Astrocyte (in vitro differentiated cells and primary cell): ENCODE measurements around the gene IGF2R. TPM values are rescaled to one million over a fixed set of nuclear protein-coding genes. Genes with fewer than 3 reads are reported as not detected.

ENCODE experiments used
- DNase-seq: peaks from one replicate; pipeline ENCODE4 v3.0.0-alpha.2; 2010; ENCODE audit warnings: low read depth
- FAIRE-seq: peaks from 2 replicates; lab custom pipeline; 2011; peaks lifted over from hg19 to GRCh38; lab: Jason Lieb, UNC
- H2AFZ ChIP-seq: 2 replicates; pipeline ENCODE4 v1.6.0; 2012; ENCODE audit warnings: low read depth, low read length, inconsistent platforms
- H3K27ac ChIP-seq: 2 replicates; pipeline ENCODE4 v1.5.1; 2011; ENCODE audit warnings: low read depth, low read length, inconsistent platforms
- H3K27me3 ChIP-seq: 2 replicates; pipeline ENCODE4 v1.6.0; 2011; ENCODE audit warnings: low read length, inconsistent platforms; ENCODE audit not compliant: insufficient read depth
- H3K36me3 ChIP-seq: 2 replicates; pipeline ENCODE4 v1.5.1; 2011; ENCODE audit warnings: low read length, inconsistent platforms; ENCODE audit not compliant: insufficient read depth
- H3K4me1 ChIP-seq: 2 replicates; pipeline ENCODE4 v1.5.1; 2011; ENCODE audit warnings: low read length, inconsistent platforms; ENCODE audit not compliant: insufficient read depth
- H3K4me2 ChIP-seq: 2 replicates; pipeline ENCODE4 v1.6.0; 2012; ENCODE audit warnings: low read length, inconsistent platforms
- H3K4me3 ChIP-seq: 2 replicates; pipeline ENCODE4 v1.5.1; 2011; ENCODE audit warnings: low read depth, mild to moderate bottlenecking, low read length, inconsistent platforms; ENCODE audit not compliant: insufficient read depth
- H3K79me2 ChIP-seq: 2 replicates; pipeline ENCODE4 v1.6.0; 2012; ENCODE audit warnings: mild to moderate bottlenecking, low read length, inconsistent platforms; ENCODE audit not compliant: insufficient read depth
- H3K9ac ChIP-seq: 2 replicates; pipeline ENCODE4 v1.6.0; 2012; ENCODE audit warnings: mild to moderate bottlenecking, low read length, inconsistent platforms
- H3K9me3 ChIP-seq: 2 replicates; pipeline ENCODE4 v1.5.1; 2012; ENCODE audit warnings: low read depth, mild to moderate bottlenecking, low read length, inconsistent platforms; ENCODE audit not compliant: insufficient read depth
- H4K20me1 ChIP-seq: 2 replicates; pipeline ENCODE4 v1.6.0; 2012; ENCODE audit warnings: low read length, inconsistent platforms; ENCODE audit not compliant: insufficient read depth
- H3K27ac Mint-ChIP-seq: one replicate; pipeline ENCODE4 v1.8.0; 2021; ENCODE audit warnings: mild to moderate bottlenecking, mixed read lengths; ENCODE audit not compliant: unreplicated experiment
- H3K27me3 Mint-ChIP-seq: one replicate; pipeline ENCODE4 v1.8.0; 2021; ENCODE audit warnings: low read depth, mixed read lengths; ENCODE audit not compliant: unreplicated experiment
- H3K36me3 Mint-ChIP-seq: one replicate; pipeline ENCODE4 v1.8.0; 2021; ENCODE audit warnings: low read depth, mixed read lengths; ENCODE audit not compliant: unreplicated experiment
- H3K4me1 Mint-ChIP-seq: one replicate; pipeline ENCODE4 v1.8.0; 2021; ENCODE audit warnings: low read depth, mixed read lengths; ENCODE audit not compliant: unreplicated experiment
- H3K4me3 Mint-ChIP-seq: one replicate; pipeline ENCODE4 v1.8.0; 2021; ENCODE audit warnings: mild to moderate bottlenecking, moderate library complexity, mixed read lengths; ENCODE audit not compliant: unreplicated experiment
- H3K9me3 Mint-ChIP-seq: one replicate; pipeline ENCODE4 v1.8.0; 2021; ENCODE audit warnings: mild to moderate bottlenecking, mixed read lengths; ENCODE audit not compliant: unreplicated experiment
- CTCF ChIP-seq: IDR thresholded peaks from 2 replicates; pipeline ENCODE4 v1.5.1; 2011; ENCODE audit warnings: low read depth, mild to moderate bottlenecking, inconsistent platforms, low read length, moderate library complexity; ENCODE audit not compliant: insufficient read depth
- EZH2 ChIP-seq: IDR thresholded peaks from 2 replicates; pipeline ENCODE4 v1.6.1; 2012; ENCODE audit warnings: mild to moderate bottlenecking, low read length, inconsistent platforms; ENCODE audit not compliant: insufficient read depth
- total RNA-seq: library from RNA; stranded (reverse); gene quantifications from 2 replicates; pipeline ENCODE4 v1.2.1, GENCODE V29; 2021

IGF2R gene
- total RNA-seq, 1 donor from 2014 or later: 173 TPM

- Mint-ChIP-seq H3K9me3 (no peaks in the 10 kb centered on the region), H3K27ac (peak overlapping the region; percentile 86), H3K36me3 (no peaks in the 10 kb centered on the region), H3K27me3 (peaks cover 17% of the 10 kb centered on the region), H3K4me3 (peak overlapping the region; percentile 94), H3K4me1 (peaks cover 20% of the 10 kb centered on the region)
- peaks cover 2% of the 10 kb centered on the region for H3K27me3 ChIP-seq
- H3K4me1 ChIP-seq: peaks cover 3% of the 10 kb centered on the region
- H3K79me2 ChIP-seq: peaks cover 52% of the 10 kb centered on the region
- peak overlapping the region; percentile 82 for H3K4me2 ChIP-seq
- no peak for DNase-seq
- no peak for FAIRE-seq
- H3K27ac ChIP-seq: peak overlapping the region; percentile 76
- no peak for TF ChIP-seq EZH2
- TF ChIP-seq CTCF: no peak
- H3K9me3 ChIP-seq: no peaks in the 10 kb centered on the region
- H3K9ac ChIP-seq: peak overlapping the region; percentile 89
- peaks cover 39% of the 10 kb centered on the region for H4K20me1 ChIP-seq
- H3K4me3 ChIP-seq: peak overlapping the region; percentile 73
- H3K36me3 ChIP-seq: no peaks in the 10 kb centered on the region
- peak overlapping the region; percentile 74 for H2AFZ ChIP-seq
Measured at GRCh38 chr6:159969204-159969912, 476 bp downstream of the IGF2R start.

- peaks cover 23% of the 10 kb centered on the region for H3K4me1 Mint-ChIP-seq
Measured at GRCh38 chr6:159969921-159970320, 1.0 kb downstream of the IGF2R start.

More at GRCh38 chr6:159969921-159970320, 1.0 kb downstream of the IGF2R start:
- no peaks in the 10 kb centered on the region for H3K36me3 ChIP-seq
- H3K9me3 Mint-ChIP-seq: no peaks in the 10 kb centered on the region
- peaks cover 3% of the 10 kb centered on the region for H3K4me1 ChIP-seq
- H3K27ac Mint-ChIP-seq: peak overlapping the region; percentile 86
- TF ChIP-seq CTCF: no peak
- peaks cover 2% of the 10 kb centered on the region for H3K27me3 ChIP-seq
- peak overlapping the region; percentile 82 for H3K4me2 ChIP-seq
- H3K9me3 ChIP-seq: no peaks in the 10 kb centered on the region
- H3K79me2 ChIP-seq: peaks cover 58% of the 10 kb centered on the region
- no peak for FAIRE-seq
- peak overlapping the region; percentile 74 for H2AFZ ChIP-seq
- H3K4me3 Mint-ChIP-seq: peak overlapping the region; percentile 94
- H3K9ac ChIP-seq: peak overlapping the region; percentile 89
- H3K36me3 Mint-ChIP-seq: no peaks in the 10 kb centered on the region
- peaks cover 44% of the 10 kb centered on the region for H4K20me1 ChIP-seq
- peaks cover 12% of the 10 kb centered on the region for H3K27me3 Mint-ChIP-seq
- H3K4me3 ChIP-seq: peak overlapping the region; percentile 73
- H3K27ac ChIP-seq: peak overlapping the region; percentile 76
- peak; percentile 65 for DNase-seq
